ENCODE data around the gene HSPB8.
"Not testable (repeated sequence)": the region's sequence is repeated elsewhere in the genome, so short reads cannot be mapped to it uniquely, and the experiment has no call there.

The HSPB8 gene

DNA sequence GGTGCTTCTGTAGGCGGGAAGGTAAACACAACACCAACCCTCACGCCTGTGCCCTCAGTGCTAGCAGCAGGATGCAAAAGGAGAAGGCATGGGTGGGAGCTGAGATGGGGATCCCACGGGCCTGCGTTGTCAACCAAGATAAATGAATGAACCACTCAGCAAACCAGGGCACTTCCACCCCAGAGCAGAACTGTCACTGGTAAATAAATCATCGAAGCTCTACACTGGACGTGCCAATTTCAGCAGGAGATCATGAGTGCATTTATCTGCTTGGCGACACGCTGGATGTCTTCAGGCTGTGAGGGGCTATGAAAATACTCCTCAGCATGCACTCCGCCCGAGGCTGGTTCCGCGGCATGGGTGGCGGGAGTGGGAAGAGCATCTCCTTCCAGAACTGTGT is 33.2 kb downstream of the HSPB8 start:
- ATAC-seq: no peak
- Mint-ChIP-seq H3K27ac (no peak overlapping the region), H3K9me3 (peaks cover 8% of the 10 kb centered on the region), H3K4me1 (no peaks in the 10 kb centered on the region), H3K4me3 (no peak overlapping the region), H3K27me3 (no peaks in the 10 kb centered on the region), H3K36me3 (no peaks in the 10 kb centered on the region)

DNA sequence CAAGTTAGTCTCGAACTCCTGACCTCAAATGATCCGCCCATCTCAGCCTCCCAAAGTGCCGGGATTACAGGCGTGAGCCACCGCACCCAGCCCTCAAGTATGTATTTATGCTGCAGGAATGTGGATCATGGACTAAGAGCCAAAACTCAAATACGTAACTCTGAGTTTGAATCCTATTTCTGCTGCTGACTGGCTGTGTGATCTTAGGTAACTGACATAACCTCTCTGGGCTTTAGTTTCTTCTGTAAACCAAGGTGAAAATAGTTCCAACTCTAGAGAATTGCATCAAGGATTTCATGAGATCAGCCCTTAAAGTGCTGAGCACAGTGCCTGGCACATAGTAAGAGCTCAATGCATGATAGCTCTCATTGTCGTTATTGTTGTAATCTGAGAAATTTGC is 37.4 kb downstream of the HSPB8 start:
- no peak for ATAC-seq
- no peaks in the 10 kb centered on the region for H3K4me1 Mint-ChIP-seq
- H3K27me3 Mint-ChIP-seq: no peaks in the 10 kb centered on the region
- H3K4me3 Mint-ChIP-seq: no peak overlapping the region
- no peaks in the 10 kb centered on the region for H3K36me3 Mint-ChIP-seq
- peaks cover 3% of the 10 kb centered on the region for H3K9me3 Mint-ChIP-seq
- H3K27ac Mint-ChIP-seq: no peak overlapping the region

DNA sequence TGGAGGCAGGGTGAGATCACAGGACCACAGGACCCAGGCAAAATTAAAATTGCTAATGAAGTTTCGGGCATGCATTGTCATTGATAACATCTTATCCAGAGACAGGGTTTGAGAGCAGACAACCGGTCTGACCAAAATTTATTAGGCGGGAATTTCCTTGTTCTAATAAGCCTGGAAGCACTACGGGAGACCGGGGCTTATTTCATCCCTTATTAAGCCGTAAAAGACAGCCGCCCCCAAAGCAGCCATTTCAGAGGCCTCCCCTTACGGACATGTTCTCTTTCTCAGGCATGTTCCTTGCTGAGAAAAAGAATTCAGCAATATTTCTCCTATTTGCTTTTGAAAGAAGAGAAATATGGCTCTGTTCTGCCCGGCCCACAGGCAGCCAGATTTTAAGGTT is 40.1 kb downstream of the HSPB8 start:
- H3K27me3 Mint-ChIP-seq, H3K9me3 Mint-ChIP-seq, H3K36me3 Mint-ChIP-seq, H3K4me3 Mint-ChIP-seq, ATAC-seq, H3K4me1 Mint-ChIP-seq, H3K27ac Mint-ChIP-seq: not testable (repeated sequence)

DNA sequence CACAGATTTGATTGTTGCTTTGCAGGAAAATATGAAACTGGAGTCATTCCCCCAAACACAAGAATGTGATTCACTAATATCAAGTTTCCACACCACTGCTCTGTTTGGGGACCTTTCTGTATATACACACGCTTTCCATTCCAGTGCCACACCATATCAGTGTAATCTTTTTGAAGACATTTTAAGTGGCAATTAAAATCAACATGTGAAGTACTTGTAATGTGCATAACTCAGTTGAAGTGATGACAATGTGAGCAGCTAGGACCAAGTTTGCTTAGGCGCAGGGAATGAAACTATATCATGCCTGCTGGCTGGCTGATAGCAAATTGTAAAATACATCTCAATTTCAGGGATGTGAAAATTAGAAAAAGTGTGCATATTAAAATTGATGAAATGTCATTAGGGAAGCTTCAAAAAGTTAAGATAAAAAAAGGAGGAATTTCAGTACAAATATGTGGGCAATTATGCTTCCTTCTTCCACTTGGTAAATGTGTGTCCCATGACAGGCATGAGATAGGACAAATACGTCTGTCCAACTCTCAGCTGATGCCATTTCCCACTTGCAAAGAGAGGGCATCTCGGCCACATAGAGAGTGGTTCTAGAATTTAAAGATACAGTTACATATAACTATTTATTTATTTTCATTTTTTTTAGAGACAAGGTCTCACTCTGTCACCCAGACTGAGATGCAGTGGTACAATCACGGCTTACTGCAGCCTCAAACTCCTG is 43.7 kb downstream of the HSPB8 start:
- peaks cover 10% of the 10 kb centered on the region for H3K9me3 Mint-ChIP-seq
- H3K36me3 Mint-ChIP-seq: no peaks in the 10 kb centered on the region
- peaks cover 5% of the 10 kb centered on the region for H3K27me3 Mint-ChIP-seq
- H3K4me3 Mint-ChIP-seq: no peak overlapping the region
- no peak for ATAC-seq
- no peaks in the 10 kb centered on the region for H3K4me1 Mint-ChIP-seq
- no peak overlapping the region for H3K27ac Mint-ChIP-seq

DNA sequence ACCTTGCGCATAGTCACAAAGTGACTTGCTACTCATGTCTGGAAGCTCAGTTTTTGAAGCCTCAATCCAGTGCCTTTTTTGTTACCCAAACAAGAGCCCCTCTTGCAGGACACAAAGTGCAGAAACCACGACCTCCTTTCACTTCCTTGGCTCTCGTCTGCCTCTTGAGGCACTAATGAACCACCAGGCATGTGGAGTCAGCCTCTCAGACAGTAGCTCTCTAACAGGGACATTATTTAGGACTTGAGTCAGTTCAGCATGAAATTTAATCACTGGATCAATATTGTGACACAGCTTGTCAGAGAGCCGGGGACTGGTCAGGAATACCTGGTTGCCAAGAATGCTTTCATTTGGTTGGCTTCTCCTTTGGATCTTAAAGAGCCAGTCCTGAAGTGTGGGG is 46.7 kb downstream of the HSPB8 start:
- Mint-ChIP-seq H3K36me3 (no peaks in the 10 kb centered on the region), H3K27ac (no peak overlapping the region), H3K27me3 (peaks cover 15% of the 10 kb centered on the region), H3K4me3 (no peak overlapping the region), H3K4me1 (no peaks in the 10 kb centered on the region), H3K9me3 (peaks cover 7% of the 10 kb centered on the region)
- ATAC-seq: no peak

DNA sequence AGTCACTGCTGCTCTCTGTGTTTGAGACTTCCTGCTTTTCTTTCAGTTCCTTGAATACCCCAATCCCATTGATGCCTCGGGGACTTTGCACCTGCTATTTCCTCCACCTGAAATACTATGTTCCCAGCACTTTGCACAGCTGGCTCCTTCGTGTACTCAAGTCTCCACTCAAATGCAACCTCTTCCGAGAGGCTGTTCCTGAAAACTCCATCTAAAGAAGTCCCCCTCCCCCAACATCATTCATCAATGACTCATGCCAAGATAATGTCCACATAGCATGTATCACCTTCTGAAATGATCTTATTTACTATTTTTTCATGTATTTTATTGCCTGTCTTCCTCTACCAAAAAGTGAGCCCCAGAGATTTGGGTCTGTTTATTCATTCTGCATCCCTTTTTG is 48.6 kb downstream of the HSPB8 start:
- Mint-ChIP-seq H3K36me3 (no peaks in the 10 kb centered on the region), H3K4me1 (no peaks in the 10 kb centered on the region)

DNA sequence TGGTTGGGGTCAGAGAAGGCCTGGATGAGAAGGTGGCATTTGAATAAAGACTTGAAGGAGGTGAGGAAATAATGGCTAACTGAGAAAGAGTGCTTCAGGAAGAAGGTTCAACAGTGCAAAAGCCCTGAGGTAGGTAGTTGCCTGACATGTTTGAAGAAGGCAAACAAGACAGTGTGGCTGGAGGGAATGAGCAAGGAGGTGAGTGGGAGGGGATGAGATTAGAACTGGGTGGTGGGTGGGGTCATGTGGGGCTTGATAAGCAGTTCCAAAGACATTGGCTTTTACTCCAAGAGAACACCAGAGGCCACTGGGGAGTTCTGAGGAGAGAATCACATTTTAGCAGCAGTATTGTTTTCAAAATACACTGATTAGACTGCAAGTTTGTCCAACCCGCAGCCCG is 50.5 kb downstream of the HSPB8 start:
- Mint-ChIP-seq H3K4me1 (no peaks in the 10 kb centered on the region), H3K9me3 (peaks cover 8% of the 10 kb centered on the region), H3K4me3 (no peak overlapping the region), H3K27ac (no peak overlapping the region), H3K27me3 (peaks cover 15% of the 10 kb centered on the region), H3K36me3 (no peaks in the 10 kb centered on the region)
- no peak for ATAC-seq

More for the DNA sequence above, 48.6 kb downstream of the HSPB8 start:
- H3K9me3 Mint-ChIP-seq: peaks cover 10% of the 10 kb centered on the region
- no peak overlapping the region for H3K27ac Mint-ChIP-seq
- no peak for ATAC-seq
- H3K27me3 Mint-ChIP-seq: peaks cover 15% of the 10 kb centered on the region
- no peak overlapping the region for H3K4me3 Mint-ChIP-seq

DNA sequence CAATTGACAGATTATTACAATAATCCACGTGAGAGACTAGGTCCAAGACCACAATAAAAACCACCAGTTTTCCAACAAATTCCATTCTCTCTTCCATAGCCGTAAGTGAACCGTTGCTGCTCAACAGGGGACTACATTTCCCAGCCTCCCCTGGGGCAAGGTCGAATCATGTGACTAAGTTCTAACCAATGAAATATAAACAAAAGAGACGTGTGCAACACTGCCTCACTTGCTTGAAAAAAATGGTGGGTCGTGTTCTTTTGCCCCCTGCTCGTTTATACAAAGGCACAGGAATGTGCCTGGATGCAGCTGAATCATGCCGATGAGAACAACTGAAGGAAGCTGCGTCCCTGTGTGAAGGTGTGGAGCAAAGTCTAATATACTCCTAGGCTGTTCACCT is 51.1 kb downstream of the HSPB8 start:
- no peaks in the 10 kb centered on the region for H3K4me1 Mint-ChIP-seq
- ATAC-seq: no peak
- peaks cover 8% of the 10 kb centered on the region for H3K9me3 Mint-ChIP-seq
- H3K36me3 Mint-ChIP-seq: no peaks in the 10 kb centered on the region
- H3K4me3 Mint-ChIP-seq: no peak overlapping the region
- no peak overlapping the region for H3K27ac Mint-ChIP-seq
- peaks cover 15% of the 10 kb centered on the region for H3K27me3 Mint-ChIP-seq

DNA sequence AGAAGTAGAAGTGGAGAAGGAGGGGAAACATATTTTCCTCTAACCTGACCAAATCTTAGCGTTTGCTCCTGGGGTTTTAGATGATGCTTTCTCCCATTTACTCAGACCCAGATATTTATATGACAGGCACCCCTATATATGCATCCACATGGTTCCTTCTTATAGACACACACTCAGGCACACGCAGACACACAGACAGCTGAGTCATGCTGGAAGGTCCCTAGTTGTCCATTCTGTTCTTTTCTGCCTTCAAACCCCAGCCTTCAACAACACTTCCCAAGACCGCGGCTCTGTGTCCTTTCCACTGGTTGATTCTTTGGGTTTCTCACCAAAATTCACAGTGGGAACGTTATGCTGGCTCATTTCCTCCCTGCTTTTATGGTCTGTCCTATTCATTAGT is 52.1 kb downstream of the HSPB8 start:
- Mint-ChIP-seq H3K36me3 (no peaks in the 10 kb centered on the region), H3K27ac (no peak overlapping the region), H3K27me3 (peaks cover 15% of the 10 kb centered on the region), H3K4me1 (no peaks in the 10 kb centered on the region), H3K4me3 (no peak overlapping the region), H3K9me3 (peaks cover 8% of the 10 kb centered on the region)
- ATAC-seq: no peak

DNA sequence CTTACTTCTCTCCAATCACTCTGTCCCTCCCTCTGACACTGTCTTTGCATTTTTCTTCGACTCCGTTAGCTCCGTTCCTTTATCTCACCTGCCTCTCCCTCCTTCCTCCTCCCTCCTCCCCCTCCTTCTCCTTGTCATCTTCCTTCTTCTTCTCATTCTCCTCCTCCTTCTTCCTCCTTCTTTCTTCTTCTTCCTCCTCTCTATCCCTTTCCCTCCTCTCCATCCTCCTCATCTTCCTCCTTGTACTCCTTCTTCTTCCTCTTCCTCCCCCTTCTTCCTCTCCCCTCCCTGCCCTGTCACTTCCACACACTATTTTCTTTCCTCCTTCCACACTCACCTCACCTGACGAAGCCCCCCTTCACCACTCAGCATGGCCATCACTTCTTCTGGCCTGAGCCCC is 53.0 kb downstream of the HSPB8 start:
- no peaks in the 10 kb centered on the region for H3K36me3 Mint-ChIP-seq
- no peaks in the 10 kb centered on the region for H3K4me1 Mint-ChIP-seq
- H3K27ac Mint-ChIP-seq: no peak overlapping the region
- no peak for ATAC-seq
- no peak overlapping the region for H3K4me3 Mint-ChIP-seq
- peaks cover 8% of the 10 kb centered on the region for H3K9me3 Mint-ChIP-seq
- peaks cover 15% of the 10 kb centered on the region for H3K27me3 Mint-ChIP-seq

DNA sequence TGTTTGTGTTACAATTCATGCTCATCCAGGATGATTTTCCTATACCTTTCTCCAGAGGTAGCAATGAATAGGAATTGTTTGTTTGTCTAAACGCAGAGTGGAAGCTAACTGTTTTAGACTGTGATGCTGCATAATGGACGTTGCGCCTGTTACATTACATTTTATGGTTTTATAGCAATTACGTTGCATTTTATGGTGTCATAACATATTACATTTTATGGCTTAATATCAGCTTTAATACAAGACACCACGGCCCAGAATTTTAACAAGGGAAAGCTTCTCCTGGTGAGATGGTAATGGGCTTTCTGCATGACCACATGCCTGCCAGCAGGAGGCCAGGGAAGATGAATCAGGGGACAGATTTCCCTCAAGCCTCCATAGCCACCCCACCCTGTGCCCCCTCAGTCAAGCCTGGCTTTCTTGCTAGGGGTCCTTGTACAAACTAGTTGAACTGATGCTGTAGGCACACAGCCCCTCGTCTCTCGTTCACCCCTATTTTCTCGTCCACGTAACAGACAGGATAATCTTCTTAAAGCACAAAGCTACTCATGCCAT is 56.5 kb downstream of the HSPB8 start:
- peaks cover 5% of the 10 kb centered on the region for H3K9me3 Mint-ChIP-seq
- H3K36me3 Mint-ChIP-seq: no peaks in the 10 kb centered on the region
- no peak overlapping the region for H3K27ac Mint-ChIP-seq
- H3K27me3 Mint-ChIP-seq: no peaks in the 10 kb centered on the region
- ATAC-seq: no peak
- no peaks in the 10 kb centered on the region for H3K4me1 Mint-ChIP-seq
- no peak overlapping the region for H3K4me3 Mint-ChIP-seq

DNA sequence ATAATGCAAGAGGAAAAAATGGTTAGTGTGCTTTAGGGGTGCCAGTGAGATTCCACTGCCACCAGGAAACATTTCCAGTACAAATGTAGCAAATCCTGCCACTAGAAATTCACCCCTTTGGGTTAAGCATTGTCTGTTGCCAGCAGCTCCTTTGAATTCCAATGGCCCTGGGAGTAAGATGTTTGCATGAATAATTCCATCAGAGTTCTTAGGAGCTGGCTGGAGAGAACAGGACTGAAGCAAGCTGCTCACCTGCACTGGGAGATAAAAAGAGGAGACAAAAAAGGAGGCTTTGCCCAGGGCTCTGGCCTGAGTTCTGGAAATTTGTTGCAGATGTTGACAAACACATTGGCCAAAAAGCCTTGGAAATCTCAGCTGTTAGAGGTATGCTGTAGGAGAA is 57.6 kb downstream of the HSPB8 start:
- H3K27me3 Mint-ChIP-seq: no peaks in the 10 kb centered on the region
- no peak overlapping the region for H3K27ac Mint-ChIP-seq
- H3K36me3 Mint-ChIP-seq: no peaks in the 10 kb centered on the region
- H3K4me1 Mint-ChIP-seq: no peaks in the 10 kb centered on the region
- H3K4me3 Mint-ChIP-seq: no peak overlapping the region
- no peak for ATAC-seq
- H3K9me3 Mint-ChIP-seq: peaks cover 5% of the 10 kb centered on the region

DNA sequence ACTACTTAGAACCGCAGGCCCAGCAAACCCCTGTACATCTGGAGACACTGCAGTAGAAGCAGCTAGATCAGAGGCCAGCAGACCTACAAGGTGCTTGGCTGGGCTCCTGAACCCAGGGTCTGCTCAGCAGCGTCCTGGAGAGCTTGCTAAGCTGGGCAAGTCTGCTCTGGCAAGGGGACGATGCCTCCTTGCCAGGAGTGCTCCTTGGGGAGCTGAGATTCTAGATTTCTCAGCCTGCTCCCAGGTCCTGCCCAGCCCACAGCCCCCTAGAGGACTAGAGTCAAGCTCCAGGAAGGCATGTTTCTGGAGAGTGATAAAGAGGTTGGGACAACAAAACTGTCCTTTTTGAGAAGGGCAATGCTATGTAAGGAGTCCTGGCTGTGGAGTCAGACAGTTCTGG is 60.3 kb downstream of the HSPB8 start:
- Mint-ChIP-seq H3K4me1 (no peaks in the 10 kb centered on the region), H3K27me3 (no peaks in the 10 kb centered on the region), H3K36me3 (no peaks in the 10 kb centered on the region), H3K4me3 (no peak overlapping the region), H3K9me3 (no peaks in the 10 kb centered on the region), H3K27ac (no peak overlapping the region)
- ATAC-seq: no peak

DNA sequence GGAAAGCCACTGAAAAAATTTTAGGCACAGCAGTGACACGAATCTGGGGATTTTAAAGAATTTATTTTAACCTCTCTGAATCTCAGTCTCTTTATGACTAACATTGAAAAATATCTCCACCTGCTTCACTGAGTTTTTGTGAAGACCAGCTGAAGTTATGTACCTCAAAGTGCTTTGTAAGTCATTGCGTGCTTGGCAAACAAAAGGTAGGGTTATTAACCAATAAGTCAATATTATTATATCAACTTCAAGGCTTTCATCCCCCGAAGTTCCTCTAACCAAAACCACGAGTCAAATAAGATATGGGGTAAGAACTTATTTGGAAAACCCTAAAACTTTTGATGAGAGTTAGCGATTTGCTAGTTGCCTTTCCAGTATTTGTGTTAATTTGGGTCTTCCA is 62.3 kb downstream of the HSPB8 start:
- Mint-ChIP-seq H3K4me1 (no peaks in the 10 kb centered on the region), H3K27ac (no peak overlapping the region), H3K4me3 (no peak overlapping the region), H3K9me3 (no peaks in the 10 kb centered on the region), H3K27me3 (no peaks in the 10 kb centered on the region), H3K36me3 (no peaks in the 10 kb centered on the region)
- ATAC-seq: no peak

DNA sequence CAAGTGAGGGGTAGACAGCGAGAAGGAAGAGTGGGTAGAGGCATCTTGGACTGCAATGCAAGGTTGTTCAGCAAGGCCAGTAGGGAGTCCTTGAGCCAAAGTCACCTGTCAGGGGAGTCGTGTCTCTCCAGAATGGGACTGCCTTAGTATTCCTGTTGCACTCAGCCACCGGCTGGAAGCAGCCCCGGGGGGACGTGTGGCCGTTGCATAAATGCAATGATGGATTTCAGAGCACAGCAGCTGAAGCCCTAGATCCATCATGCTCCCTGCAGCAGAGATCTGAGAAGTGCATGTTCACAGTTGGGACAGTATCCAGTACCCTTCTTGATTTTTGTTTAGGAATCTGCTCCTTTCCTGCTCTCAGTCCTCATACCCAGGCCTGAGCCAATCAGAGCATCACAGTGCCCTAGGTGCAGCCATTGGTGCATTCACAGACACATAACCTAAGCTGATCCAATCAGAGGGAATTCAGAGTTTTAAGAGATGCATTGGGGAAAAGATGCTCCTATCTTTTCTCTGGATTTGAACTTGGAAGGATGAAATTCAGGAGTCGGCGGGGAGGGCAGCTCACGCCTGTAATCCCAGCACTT is 62.9 kb downstream of the HSPB8 start:
- no peak overlapping the region for H3K4me3 Mint-ChIP-seq
- H3K27ac Mint-ChIP-seq: no peak overlapping the region
- H3K27me3 Mint-ChIP-seq: no peaks in the 10 kb centered on the region
- H3K9me3 Mint-ChIP-seq: no peaks in the 10 kb centered on the region
- no peak for ATAC-seq
- H3K4me1 Mint-ChIP-seq: no peaks in the 10 kb centered on the region
- H3K36me3 Mint-ChIP-seq: no peaks in the 10 kb centered on the region

Measured in stimulated activated memory B cell treated with anti-CD40 and anti-IgM and Interleukin-4, amounts not matched to agents 10 μg/mL and 1 μg/mL and 100 μg/mL, for 72 hours (primary cell).